ENCODE data around the gene DPP3. TPM values are rescaled to one million over a fixed set of nuclear protein-coding genes. Genes with fewer than 3 reads are reported as not detected.

The DPP3 gene
- total RNA-seq, 4 donors from 2014 or later, result 11.5 to 35.3 (median 22.4) TPM

GRCh38 chr11:66476173-66476840 lies 3.9 kb upstream of the DPP3 start:
- peaks cover 0 to 24% (median 5%) of the 10 kb centered on the region in 3 donors for H3K4me1 ChIP-seq
- 80% methylated on average over 1 of the region's 10 CpGs; no CpG with 5 or more reads in 1 of the 2 donors for WGBS, 2 donors (ENCODE audit: low coverage in 1 of 2)
- no peak for ATAC-seq

DNA sequence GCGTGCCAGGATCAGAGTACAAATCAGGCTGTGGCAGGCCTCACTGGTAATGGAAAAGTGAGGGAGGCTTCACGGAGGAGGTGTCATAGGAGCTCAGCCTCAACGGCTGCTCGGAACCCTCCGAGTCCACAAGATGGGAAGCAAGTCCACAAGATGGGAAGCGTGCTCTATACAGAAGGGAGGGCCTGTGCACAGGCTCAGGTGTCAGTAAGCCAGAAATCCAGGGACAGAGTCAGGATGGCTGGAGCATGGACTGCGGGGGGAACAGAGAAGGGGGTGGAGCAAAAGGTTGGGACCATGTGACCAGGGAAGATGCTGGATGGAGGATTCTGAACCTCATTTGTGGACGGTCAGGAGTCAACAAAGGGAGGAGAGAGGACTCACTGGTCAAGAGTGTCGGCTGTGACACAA lies 3.4 kb upstream of the DPP3 start:
- H3K27ac ChIP-seq, result no peak overlapping the region
- H3K36me3 ChIP-seq, result peaks cover 0 to 47% of the 10 kb centered on the region in 2 donors
- no peak overlapping the region for H3K4me3 ChIP-seq
- H3K9me3 ChIP-seq, result no peaks in the 10 kb centered on the region
- TF ChIP-seq POLR2AphosphoS5 (IDR thresholded peaks at IDR 0.05) (no peak), POLR2A (IDR thresholded peaks at IDR 0.05) (no peak), EP300 (IDR thresholded peaks at IDR 0.05) (no peak)
- TF ChIP-seq, protein P1, sequence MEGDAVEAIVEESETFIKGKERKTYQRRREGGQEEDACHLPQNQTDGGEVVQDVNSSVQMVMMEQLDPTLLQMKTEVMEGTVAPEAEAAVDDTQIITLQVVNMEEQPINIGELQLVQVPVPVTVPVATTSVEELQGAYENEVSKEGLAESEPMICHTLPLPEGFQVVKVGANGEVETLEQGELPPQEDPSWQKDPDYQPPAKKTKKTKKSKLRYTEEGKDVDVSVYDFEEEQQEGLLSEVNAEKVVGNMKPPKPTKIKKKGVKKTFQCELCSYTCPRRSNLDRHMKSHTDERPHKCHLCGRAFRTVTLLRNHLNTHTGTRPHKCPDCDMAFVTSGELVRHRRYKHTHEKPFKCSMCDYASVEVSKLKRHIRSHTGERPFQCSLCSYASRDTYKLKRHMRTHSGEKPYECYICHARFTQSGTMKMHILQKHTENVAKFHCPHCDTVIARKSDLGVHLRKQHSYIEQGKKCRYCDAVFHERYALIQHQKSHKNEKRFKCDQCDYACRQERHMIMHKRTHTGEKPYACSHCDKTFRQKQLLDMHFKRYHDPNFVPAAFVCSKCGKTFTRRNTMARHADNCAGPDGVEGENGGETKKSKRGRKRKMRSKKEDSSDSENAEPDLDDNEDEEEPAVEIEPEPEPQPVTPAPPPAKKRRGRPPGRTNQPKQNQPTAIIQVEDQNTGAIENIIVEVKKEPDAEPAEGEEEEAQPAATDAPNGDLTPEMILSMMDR (IDR thresholded peaks at IDR 0.05), result no peak
- 33 to 46% methylated on average over 5 to 6 of the region's 9 CpGs for WGBS, 2 donors (ENCODE audit: low coverage in 1 of 2)
- no peaks in the 10 kb centered on the region for H3K27me3 ChIP-seq
- ATAC-seq, result no peak
- H3K4me1 ChIP-seq, result peaks cover 0 to 25% (median 5%) of the 10 kb centered on the region in 3 donors

More at GRCh38 chr11:66476173-66476840, 3.9 kb upstream of the DPP3 start:
- Histone ChIP-seq H3K4me3 (no peak overlapping the region), H3K36me3 (peaks cover 0 to 52% of the 10 kb centered on the region in 2 donors), H3K27me3 (no peaks in the 10 kb centered on the region), H3K9me3 (no peaks in the 10 kb centered on the region), H3K27ac (no peak overlapping the region)
- TF ChIP-seq, protein P1 (IDR thresholded peaks at IDR 0.05), result no peak
- no peak for TF ChIP-seq EP300 (IDR thresholded peaks at IDR 0.05)
- no peak for TF ChIP-seq POLR2A (IDR thresholded peaks at IDR 0.05)
- TF ChIP-seq POLR2AphosphoS5 (IDR thresholded peaks at IDR 0.05), result no peak

DNA sequence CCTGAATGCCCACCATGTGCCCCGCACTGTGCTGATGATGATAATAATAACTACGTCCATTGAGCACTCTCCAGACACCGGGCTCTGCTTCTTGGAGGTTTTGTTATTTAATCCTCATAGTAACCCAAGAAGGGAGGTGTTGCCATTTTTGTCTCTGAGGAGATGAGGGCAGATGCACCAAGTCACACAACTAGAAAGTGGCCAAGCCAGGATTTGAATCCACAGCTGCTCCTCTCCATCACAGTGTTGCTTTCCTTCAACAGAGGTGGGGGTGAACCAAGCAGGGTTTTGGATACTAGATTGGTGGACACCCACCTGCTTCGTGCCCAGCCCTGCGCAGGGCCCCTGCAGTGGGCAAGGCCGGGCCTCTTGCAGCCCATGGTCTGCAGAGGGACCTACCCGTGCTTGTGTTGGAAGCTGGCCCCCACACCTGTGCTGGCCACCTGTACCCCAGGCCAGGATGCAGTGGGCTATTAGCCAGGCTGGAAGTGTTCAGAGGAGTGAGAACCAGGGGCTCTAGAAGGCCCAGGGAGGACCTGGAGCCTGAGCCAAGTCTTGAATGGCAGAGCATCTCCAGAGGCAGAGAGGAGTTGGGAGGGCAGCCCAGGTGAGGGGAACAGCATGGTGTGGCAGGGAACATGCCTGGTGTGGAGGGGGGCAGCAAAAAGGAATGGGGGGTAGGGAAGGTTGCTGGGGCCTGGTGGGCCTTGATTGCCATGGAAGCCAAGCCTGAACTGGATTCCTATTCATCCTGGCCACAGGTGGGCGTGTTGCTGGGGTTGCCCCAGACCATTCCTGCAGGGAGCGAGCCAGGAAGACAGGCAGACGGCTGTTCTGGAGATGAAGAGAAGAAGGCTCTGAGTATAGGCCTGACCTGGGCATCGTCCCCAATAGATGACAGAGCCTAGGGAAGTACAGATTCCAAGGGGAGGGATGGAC lies 2.7 kb upstream of the DPP3 start:
- Histone ChIP-seq H3K27ac (peak overlapping the region in 1 of 4 donors; percentile 2), H3K4me3 (no peak overlapping the region), H3K27me3 (no peaks in the 10 kb centered on the region), H3K4me1 (peaks cover 0 to 25% (median 5%) of the 10 kb centered on the region in 3 donors), H3K9me3 (no peaks in the 10 kb centered on the region), H3K36me3 (peaks cover 0 to 40% of the 10 kb centered on the region in 2 donors)
- WGBS, 2 donors (ENCODE audit: low coverage in 1 of 2), result 46 to 90% methylated on average over 2 to 3 of the region's 11 CpGs
- TF ChIP-seq POLR2A (IDR thresholded peaks at IDR 0.05) (no peak), POLR2AphosphoS5 (IDR thresholded peaks at IDR 0.05) (no peak), EP300 (IDR thresholded peaks at IDR 0.05) (no peak)
- TF ChIP-seq, protein P1 (IDR thresholded peaks at IDR 0.05), result no peak
- ATAC-seq, result no peak

DNA sequence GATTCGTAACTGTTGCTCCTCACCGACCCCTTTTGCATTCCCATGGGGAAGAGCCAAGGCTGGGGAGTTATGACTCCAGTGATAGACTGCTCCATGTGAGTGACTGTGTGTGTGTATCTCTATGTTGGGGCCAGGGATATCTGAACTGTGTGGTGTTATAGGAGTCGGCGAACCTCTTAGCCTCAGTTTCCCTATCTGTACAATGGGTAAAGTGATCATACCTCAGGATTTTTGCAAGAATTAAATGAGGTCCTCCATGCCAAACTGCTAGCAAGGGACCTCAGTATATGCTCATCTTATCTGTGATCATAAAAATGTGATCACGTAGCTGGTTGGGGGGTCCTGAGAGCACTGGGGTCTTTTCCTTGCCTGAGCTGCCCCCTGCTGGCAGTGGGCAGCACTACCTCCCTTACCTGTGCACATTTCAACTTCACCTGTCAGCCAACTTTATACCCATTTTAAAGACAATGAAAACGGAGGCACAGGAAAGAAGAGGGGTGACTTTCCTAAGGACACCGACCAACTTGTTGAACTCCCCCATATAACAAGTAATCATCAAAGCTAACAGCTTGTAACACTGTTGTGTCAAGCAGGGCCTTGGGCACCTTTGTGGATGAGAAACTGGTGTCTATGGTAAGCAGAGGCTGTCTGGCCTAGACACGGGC lies 1.4 kb upstream of the DPP3 start:
- peak overlapping the region; percentile 78 to 96 (median 92) for H3K27ac ChIP-seq
- H3K4me3 ChIP-seq, result peak overlapping the region; percentile 61 to 70
- no peak for TF ChIP-seq POLR2AphosphoS5 (IDR thresholded peaks at IDR 0.05)
- no peak for TF ChIP-seq EP300 (IDR thresholded peaks at IDR 0.05)
- no peak for TF ChIP-seq POLR2A (IDR thresholded peaks at IDR 0.05)
- TF ChIP-seq, protein P1 (IDR thresholded peaks at IDR 0.05), result peak in 3 of 4 experiments; percentile 40 to 71 (median 51)
- H3K36me3 ChIP-seq, result peaks cover 0 to 40% of the 10 kb centered on the region in 2 donors
- no peaks in the 10 kb centered on the region for H3K27me3 ChIP-seq
- WGBS, 2 donors (ENCODE audit: low coverage in 1 of 2), result 20 to 35% methylated on average over 3 to 5 of the region's 8 CpGs
- H3K4me1 ChIP-seq, result peaks cover 0 to 25% (median 5%) of the 10 kb centered on the region in 3 donors
- no peak for ATAC-seq
- H3K9me3 ChIP-seq, result no peaks in the 10 kb centered on the region

Measured in gastroesophageal sphincter (tissue), 4 donors.